Tibial artery (tissue), 4 donors: ENCODE measurements around the gene CAMSAP1.
"Not testable (repeated sequence)": the region's sequence is repeated elsewhere in the genome, so short reads cannot be mapped to it uniquely, and the experiment has no call there.

Experiments
- DNase-seq, 2 donors: peaks; one replicate each; pipeline ENCODE4 v3.0.0-alpha.2; 2019
- H3K27ac ChIP-seq, 2 donors: fragments of 200-600 bp; sonication (generic) in 1 of 2; 1 replicate in 1 of 2; 2 replicates in 1 of 2; pipeline ENCODE4 v1.5.1; 2018 to 2019; ENCODE audit warnings: mild to moderate bottlenecking in 1 of 2
- H3K27me3 ChIP-seq, 2 donors: fragments of 200-600 bp; sonication (generic) in 1 of 2; one replicate each; pipeline versions ENCODE4 v1.5.1 to v1.6.0; 2016 to 2019
- H3K36me3 ChIP-seq, 3 donors: fragments of 200-600 bp; sonication (generic) in 2 of 3; one replicate each; pipeline ENCODE4 v1.5.1; 2016 to 2019; ENCODE audit warnings: mild to moderate bottlenecking in 2 of 3
- H3K4me1 ChIP-seq, 4 donors: fragments of 200-600 bp; sonication (generic) in 2 of 4; 1 replicate in 3 of 4; 2 replicates in 1 of 4; pipeline ENCODE4 v1.5.1; 2016 to 2019
- H3K4me3 ChIP-seq, 2 donors: fragments of 200-600 bp; sonication (generic) in 1 of 2; 1 replicate in 1 of 2; 2 replicates in 1 of 2; pipeline ENCODE4 v1.5.1; 2018 to 2019; ENCODE audit warnings: mild to moderate bottlenecking in 2 of 2
- H3K9me3 ChIP-seq, 3 donors: fragments of 200-600 bp; sonication (generic) in 1 of 3; one replicate each; pipeline ENCODE4 v1.5.1; 2016 to 2019
- CTCF ChIP-seq, 2 experiments: fragments of 200-600 bp in 1 of 2; fragments of 450-650 bp in 1 of 2; IDR thresholded peaks; one replicate each; pipeline ENCODE4 v1.5.1; 2017 to 2019; ENCODE audit warnings: antibody characterized with exemption in 2 of 2, mild to moderate bottlenecking in 1 of 2, moderate library complexity in 1 of 2
- intact Hi-C: fragments of 100-400 bp; cut with DNase I; formaldehyde crosslinking; loops from one replicate; pipeline ENCODE4 v1.15.0; 2023; ENCODE audit warnings: low total_unique reads

The CAMSAP1 gene

GRCh38 chr9:135948446-135948845 lies 41.1 kb upstream of the CAMSAP1 start:
- H3K4me3 ChIP-seq = no peak overlapping the region
- TF ChIP-seq CTCF (IDR thresholded peaks at IDR 0.05) = no peak
- no peaks in the 10 kb centered on the region for H3K27me3 ChIP-seq
- peaks cover 62 to 94% (median 74%) of the 10 kb centered on the region in 3 donors for H3K36me3 ChIP-seq
- no peaks in the 10 kb centered on the region for H3K9me3 ChIP-seq
- no peak overlapping the region for H3K27ac ChIP-seq
- DNase-seq = no peak
- no peaks in the 10 kb centered on the region for H3K4me1 ChIP-seq
- intact Hi-C loops = no loop called here

DNA sequence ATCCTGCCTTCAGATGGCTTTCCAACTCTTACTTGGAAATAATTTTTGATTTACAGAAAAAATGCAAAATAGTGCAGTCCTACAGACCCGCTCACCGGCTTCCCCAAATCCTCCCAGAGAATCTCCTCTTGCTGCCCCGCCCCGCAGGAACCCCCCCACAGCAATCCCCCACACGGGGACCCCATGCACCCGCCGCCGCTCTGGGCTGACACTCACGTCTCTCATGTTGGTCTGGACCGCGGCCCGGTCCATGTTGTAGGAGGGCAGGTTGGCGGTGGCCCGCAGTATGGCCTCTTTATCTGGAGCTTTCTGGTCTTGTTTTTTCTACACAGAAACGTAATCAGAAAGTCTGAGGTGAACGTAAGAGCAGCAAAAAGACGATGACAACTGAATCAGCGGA lies 40.2 kb upstream of the CAMSAP1 start:
- no peak for TF ChIP-seq CTCF (IDR thresholded peaks at IDR 0.05)
- intact Hi-C loops = no loop called here
- Histone ChIP-seq H3K4me1 (no peaks in the 10 kb centered on the region), H3K27me3 (no peaks in the 10 kb centered on the region), H3K4me3 (no peak overlapping the region), H3K27ac (no peak overlapping the region), H3K9me3 (no peaks in the 10 kb centered on the region), H3K36me3 (peaks cover 59 to 94% (median 77%) of the 10 kb centered on the region in 3 donors)
- no peak for DNase-seq

DNA sequence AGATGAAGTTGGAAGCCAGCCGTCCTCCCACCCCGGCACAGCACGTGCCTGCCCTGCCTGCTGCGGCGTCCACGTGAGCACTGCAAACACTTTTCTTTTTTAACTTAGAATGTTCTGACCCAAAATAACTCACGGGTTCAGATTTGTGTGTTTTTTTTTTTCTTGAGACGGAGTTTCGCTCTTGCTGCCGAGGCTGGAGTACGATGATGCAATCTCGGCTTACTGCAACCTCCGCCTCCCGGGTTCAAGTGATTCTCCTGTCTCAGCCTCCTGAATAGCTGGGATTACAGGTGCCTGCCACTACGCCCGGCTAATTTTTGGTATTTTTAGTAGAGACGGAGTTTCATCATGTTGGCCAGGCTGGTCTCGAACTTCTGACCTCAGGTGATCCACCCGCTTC lies 39.8 kb upstream of the CAMSAP1 start:
- H3K27me3 ChIP-seq, H3K27ac ChIP-seq, DNase-seq, H3K4me3 ChIP-seq, H3K9me3 ChIP-seq, H3K4me1 ChIP-seq, intact Hi-C loops: not testable (repeated sequence)
- H3K36me3 ChIP-seq = peaks cover 54 to 94% (median 74%) of the 10 kb centered on the region in 3 donors

- H3K9me3 ChIP-seq = no peaks in the 10 kb centered on the region
- no peak overlapping the region for H3K27ac ChIP-seq
- H3K27me3 ChIP-seq = no peaks in the 10 kb centered on the region
- intact Hi-C loops = no loop called here
- TF ChIP-seq CTCF (IDR thresholded peaks at IDR 0.05) = no peak
- DNase-seq = no peak
- H3K36me3 ChIP-seq = peaks cover 52 to 94% (median 77%) of the 10 kb centered on the region in 3 donors
- H3K4me1 ChIP-seq = no peaks in the 10 kb centered on the region
- H3K4me3 ChIP-seq = no peak overlapping the region
Observed at GRCh38 chr9:135946392-135946994, 39.1 kb upstream of the CAMSAP1 start.

- H3K36me3 ChIP-seq = peaks cover 49 to 95% (median 82%) of the 10 kb centered on the region in 3 donors
- TF ChIP-seq CTCF (IDR thresholded peaks at IDR 0.05) = no peak
- intact Hi-C loops = no loop called here
Observed at GRCh38 chr9:135945969-135946368, 38.6 kb upstream of the CAMSAP1 start.

GRCh38 chr9:135944444-135945252 lies 37.3 kb upstream of the CAMSAP1 start:
- H3K36me3 ChIP-seq = peaks cover 48 to 100% (median 84%) of the 10 kb centered on the region in 3 donors
- no peaks in the 10 kb centered on the region for H3K9me3 ChIP-seq
- H3K27ac ChIP-seq = no peak overlapping the region
- DNase-seq = no peak
- H3K4me3 ChIP-seq = no peak overlapping the region
- H3K4me1 ChIP-seq = no peaks in the 10 kb centered on the region
- no peak for TF ChIP-seq CTCF (IDR thresholded peaks at IDR 0.05)
- intact Hi-C loops = no loop called here
- no peaks in the 10 kb centered on the region for H3K27me3 ChIP-seq

More at GRCh38 chr9:135945969-135946368, 38.6 kb upstream of the CAMSAP1 start:
- H3K4me3 ChIP-seq = no peak overlapping the region
- H3K9me3 ChIP-seq = no peaks in the 10 kb centered on the region
- H3K27me3 ChIP-seq = no peaks in the 10 kb centered on the region
- H3K27ac ChIP-seq = no peak overlapping the region
- DNase-seq = no peak
- no peaks in the 10 kb centered on the region for H3K4me1 ChIP-seq

GRCh38 chr9:135943604-135944003 lies 36.3 kb upstream of the CAMSAP1 start:
- intact Hi-C loops, H3K4me3 ChIP-seq: not testable (repeated sequence)

More at GRCh38 chr9:135943604-135944003, 36.3 kb upstream of the CAMSAP1 start:
- not testable (repeated sequence) for H3K27me3 ChIP-seq, H3K4me1 ChIP-seq, DNase-seq, H3K9me3 ChIP-seq, H3K27ac ChIP-seq
- peaks cover 52 to 100% (median 88%) of the 10 kb centered on the region in 3 donors for H3K36me3 ChIP-seq
